ENCODE results near the gene NTHL1.

DNA sequence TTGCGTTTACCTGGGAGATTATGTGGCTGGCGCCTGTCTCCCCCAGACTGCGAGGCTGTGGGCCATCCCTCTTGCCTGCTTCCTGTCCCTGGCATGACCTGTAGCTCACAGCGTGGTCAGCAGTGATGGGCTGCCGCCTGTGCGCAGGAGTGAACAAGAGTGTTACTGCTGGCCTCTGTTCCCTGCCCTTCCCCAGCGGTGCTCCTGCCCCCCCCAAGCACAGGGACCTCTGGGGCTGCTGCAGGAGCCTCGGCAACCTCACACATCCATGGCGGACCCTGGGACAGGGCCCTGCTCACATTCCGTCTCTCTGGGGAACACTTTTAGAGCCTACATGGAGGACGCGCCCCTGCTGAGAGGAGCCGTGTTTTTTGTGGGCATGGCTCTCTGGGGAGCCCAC, 10.8 kb upstream of the NTHL1 start:
- no peak for TF ChIP-seq ELF4 (IDR thresholded peaks at IDR 0.05)
- TF ChIP-seq BHLHE40 (IDR thresholded peaks at IDR 0.05; ENCODE audit: borderline replicate concordance), result no peak
- TF ChIP-seq PKNOX1 (IDR thresholded peaks at IDR 0.05), result no peak

All from HEK293T (cell line).